Ishikawa (cell line): Measurements from ENCODE around the gene SEMG2.

Experiments
- CEBPB ChIP-seq: IDR thresholded peaks from 2 replicates; pipeline ENCODE4 v1.6.1; 2012
- CREB1 ChIP-seq: IDR thresholded peaks from 2 replicates; pipeline ENCODE4 v1.6.1; 2012; ENCODE audit warnings: low read depth
- EGR1 ChIP-seq: IDR thresholded peaks from 2 replicates; pipeline ENCODE4 v1.6.1; 2012
- EP300 ChIP-seq: IDR thresholded peaks from 2 replicates; pipeline ENCODE4 v1.6.1; 2012; ENCODE audit warnings: borderline replicate concordance
- FOXM1 ChIP-seq: IDR thresholded peaks from 2 replicates; pipeline ENCODE4 v1.6.1; 2012; ENCODE audit warnings: low read depth, borderline replicate concordance
- MAX ChIP-seq: IDR thresholded peaks from 2 replicates; pipeline ENCODE4 v1.6.1; 2012
- NFIC ChIP-seq: IDR thresholded peaks from 2 replicates; pipeline ENCODE4 v1.6.1; 2012
- RAD21 ChIP-seq: IDR thresholded peaks from 2 replicates; pipeline ENCODE4 v1.6.1; 2012; ENCODE audit warnings: low read depth
- TAF1 ChIP-seq: IDR thresholded peaks from 2 replicates; pipeline ENCODE4 v1.6.1; 2012; ENCODE audit warnings: low read depth, mild to moderate bottlenecking
- TCF12 ChIP-seq: IDR thresholded peaks from 2 replicates; pipeline ENCODE4 v1.6.1; 2012; ENCODE audit warnings: low read depth
- TEAD4 ChIP-seq: IDR thresholded peaks from 2 replicates; pipeline ENCODE4 v1.6.1; 2012
- YY1 ChIP-seq: IDR thresholded peaks from 2 replicates; pipeline ENCODE4 v1.6.1; 2012; ENCODE audit warnings: low read depth
- ZBTB7A ChIP-seq: IDR thresholded peaks from 2 replicates; pipeline ENCODE4 v1.6.1; 2012; ENCODE audit warnings: low read depth
- TF ChIP-seq, protein P1 (sequence below): IDR thresholded peaks from 2 replicates; pipeline ENCODE4 v1.6.1; 2012
- TF ChIP-seq, protein P2 (sequence below): IDR thresholded peaks from 2 replicates; pipeline ENCODE4 v1.6.1; 2012; ENCODE audit warnings: low read depth, mild to moderate bottlenecking

The SEMG2 gene

DNA sequence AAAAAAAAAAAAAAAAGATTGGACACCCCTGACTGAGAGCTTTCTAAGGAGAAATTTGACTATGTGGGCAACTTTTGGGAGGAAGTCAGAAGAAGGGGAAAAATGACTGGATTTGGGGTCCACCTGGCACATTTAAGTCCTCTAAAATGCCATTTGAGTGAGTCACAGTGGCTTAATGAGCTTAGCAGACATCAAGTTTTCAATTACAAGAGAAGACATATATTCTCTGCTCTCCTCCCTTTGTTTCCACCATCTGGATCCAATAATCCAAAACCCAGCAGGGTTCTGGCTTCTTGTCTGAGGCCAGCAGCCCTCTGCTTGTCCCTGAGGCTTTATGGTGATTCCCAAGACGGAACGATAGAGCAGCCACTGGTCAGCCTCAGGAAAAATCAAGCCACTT, 39.5 kb upstream of the SEMG2 start:
- TF ChIP-seq CEBPB (no peak), TEAD4 (no peak), FOXM1 (no peak), TCF12 (no peak; the same call in 1 of the 2 replicates), NFIC (no peak), CREB1 (no peak), MAX (no peak), TAF1 (no peak)
- TF ChIP-seq, protein P1, sequence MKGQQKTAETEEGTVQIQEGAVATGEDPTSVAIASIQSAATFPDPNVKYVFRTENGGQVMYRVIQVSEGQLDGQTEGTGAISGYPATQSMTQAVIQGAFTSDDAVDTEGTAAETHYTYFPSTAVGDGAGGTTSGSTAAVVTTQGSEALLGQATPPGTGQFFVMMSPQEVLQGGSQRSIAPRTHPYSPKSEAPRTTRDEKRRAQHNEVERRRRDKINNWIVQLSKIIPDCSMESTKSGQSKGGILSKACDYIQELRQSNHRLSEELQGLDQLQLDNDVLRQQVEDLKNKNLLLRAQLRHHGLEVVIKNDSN = no peak
- TF ChIP-seq, protein P2, sequence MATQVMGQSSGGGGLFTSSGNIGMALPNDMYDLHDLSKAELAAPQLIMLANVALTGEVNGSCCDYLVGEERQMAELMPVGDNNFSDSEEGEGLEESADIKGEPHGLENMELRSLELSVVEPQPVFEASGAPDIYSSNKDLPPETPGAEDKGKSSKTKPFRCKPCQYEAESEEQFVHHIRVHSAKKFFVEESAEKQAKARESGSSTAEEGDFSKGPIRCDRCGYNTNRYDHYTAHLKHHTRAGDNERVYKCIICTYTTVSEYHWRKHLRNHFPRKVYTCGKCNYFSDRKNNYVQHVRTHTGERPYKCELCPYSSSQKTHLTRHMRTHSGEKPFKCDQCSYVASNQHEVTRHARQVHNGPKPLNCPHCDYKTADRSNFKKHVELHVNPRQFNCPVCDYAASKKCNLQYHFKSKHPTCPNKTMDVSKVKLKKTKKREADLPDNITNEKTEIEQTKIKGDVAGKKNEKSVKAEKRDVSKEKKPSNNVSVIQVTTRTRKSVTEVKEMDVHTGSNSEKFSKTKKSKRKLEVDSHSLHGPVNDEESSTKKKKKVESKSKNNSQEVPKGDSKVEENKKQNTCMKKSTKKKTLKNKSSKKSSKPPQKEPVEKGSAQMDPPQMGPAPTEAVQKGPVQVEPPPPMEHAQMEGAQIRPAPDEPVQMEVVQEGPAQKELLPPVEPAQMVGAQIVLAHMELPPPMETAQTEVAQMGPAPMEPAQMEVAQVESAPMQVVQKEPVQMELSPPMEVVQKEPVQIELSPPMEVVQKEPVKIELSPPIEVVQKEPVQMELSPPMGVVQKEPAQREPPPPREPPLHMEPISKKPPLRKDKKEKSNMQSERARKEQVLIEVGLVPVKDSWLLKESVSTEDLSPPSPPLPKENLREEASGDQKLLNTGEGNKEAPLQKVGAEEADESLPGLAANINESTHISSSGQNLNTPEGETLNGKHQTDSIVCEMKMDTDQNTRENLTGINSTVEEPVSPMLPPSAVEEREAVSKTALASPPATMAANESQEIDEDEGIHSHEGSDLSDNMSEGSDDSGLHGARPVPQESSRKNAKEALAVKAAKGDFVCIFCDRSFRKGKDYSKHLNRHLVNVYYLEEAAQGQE = no peak

DNA sequence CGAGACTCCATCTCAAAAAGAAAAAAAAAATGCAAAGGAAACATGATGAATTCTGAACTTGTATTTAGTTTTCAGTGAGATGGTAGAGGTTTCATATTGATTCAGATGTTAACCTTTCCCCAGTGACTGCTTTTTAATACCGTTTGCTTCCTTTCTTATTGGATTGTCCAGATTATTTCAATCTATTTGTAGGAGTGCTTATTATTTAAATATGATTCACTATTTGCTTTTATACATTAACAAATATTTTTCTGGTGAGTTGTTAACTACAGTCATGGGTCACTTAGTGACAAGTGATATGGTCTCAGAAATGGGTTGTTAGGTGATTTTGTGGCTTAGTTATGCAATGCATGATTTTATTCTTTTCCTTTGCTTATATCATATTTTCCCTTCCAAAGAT, 38.1 kb upstream of the SEMG2 start:
- TF ChIP-seq TCF12 (no peak), ZBTB7A (no peak), EGR1 (no peak), EP300 (no peak), RAD21 (no peak), TAF1 (no peak), CREB1 (no peak), CEBPB (no peak), NFIC (no peak), FOXM1 (no peak), MAX (no peak), TEAD4 (no peak), YY1 (no peak)
- TF ChIP-seq, protein P1 = no peak
- TF ChIP-seq, protein P2 = no peak

DNA sequence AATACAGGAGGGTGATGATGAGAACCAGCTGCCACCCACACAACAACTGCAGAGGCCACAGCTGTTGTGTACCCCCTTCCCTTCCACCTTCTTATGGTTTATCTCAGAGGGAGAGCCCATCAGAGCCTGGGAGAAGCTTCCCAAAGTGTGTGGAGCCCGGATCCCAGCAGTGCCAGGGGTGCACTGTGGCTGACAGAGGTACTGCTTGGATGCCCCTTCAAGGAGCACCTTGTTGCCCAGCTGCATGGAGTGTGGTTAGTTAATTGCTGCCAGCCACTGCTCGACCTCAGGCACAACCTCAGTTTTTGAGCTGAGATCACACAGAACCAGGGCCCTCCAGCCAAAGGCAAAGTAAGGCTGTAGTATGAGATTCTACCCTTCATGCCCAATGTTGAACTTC, 33.5 kb upstream of the SEMG2 start:
- TF ChIP-seq TEAD4 (no peak), CEBPB (no peak), CREB1 (no peak), TCF12 (no peak), NFIC (no peak), EGR1 (no peak)

DNA sequence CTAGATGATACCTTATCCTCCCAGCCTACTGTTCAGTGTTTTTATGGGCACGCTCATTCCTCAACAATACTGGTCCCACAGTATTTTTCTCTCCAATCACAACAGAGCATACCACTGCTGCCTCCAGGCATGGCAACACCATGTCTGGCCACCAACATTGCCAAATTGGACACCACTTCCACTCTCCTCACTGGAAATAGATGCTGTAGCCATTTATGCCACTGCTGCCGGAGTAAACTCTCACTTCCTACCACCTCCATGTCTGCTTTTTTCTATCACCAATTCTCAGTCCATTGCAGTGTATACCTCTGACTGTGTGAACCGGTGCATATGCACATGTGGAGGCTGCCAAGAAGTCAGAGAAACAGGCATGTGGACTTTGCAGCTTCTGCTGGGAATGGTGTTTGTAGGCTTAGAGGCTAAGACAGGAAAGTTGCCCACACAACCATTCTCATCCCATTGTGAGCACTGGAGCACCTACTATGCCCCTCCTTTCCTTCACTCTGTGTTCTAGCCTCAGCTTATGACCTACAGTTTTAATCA, 32.0 kb upstream of the SEMG2 start:
- no peak for TF ChIP-seq EP300
- no peak for TF ChIP-seq YY1
- no peak for TF ChIP-seq TEAD4
- no peak for TF ChIP-seq MAX
- TF ChIP-seq, protein P1 = no peak
- TF ChIP-seq RAD21 = no peak
- no peak for TF ChIP-seq CEBPB
- no peak for TF ChIP-seq NFIC

- TF ChIP-seq EGR1 (no peak), NFIC (no peak), TAF1 (no peak), RAD21 (no peak), MAX (no peak), FOXM1 (no peak), EP300 (no peak), TEAD4 (no peak), YY1 (no peak), CEBPB (no peak), ZBTB7A (no peak), TCF12 (no peak), CREB1 (no peak)
- TF ChIP-seq, protein P2 = no peak
- TF ChIP-seq, protein P1 = no peak
Measured at GRCh38 chr20:45189861-45190260, 31.3 kb upstream of the SEMG2 start.
